Stimulated activated CD4-positive, alpha-beta T cell treated with anti-CD3 and anti-CD28 coated beads, Interleukin-1b, Interleukin-23, amount 100 ng/mL, for 1 hour (primary cell): ENCODE results near the gene TSNAX.

Source experiments
- DNase-seq, 2 donors: peaks; one replicate each; pipeline ENCODE4 v3.0.0-alpha.2; 2020; ENCODE audit warnings: low read depth in 2 of 2

TSNAX gene

GRCh38 chr1:231518485-231519034, 9.9 kb upstream of the TSNAX start:
- DNase-seq = no peak

- DNase-seq = no peak
Measured at GRCh38 chr1:231519166-231519565, 9.3 kb upstream of the TSNAX start.

- DNase-seq = no peak
Measured at GRCh38 chr1:231522038-231522437, 6.4 kb upstream of the TSNAX start.

- no peak for DNase-seq
Measured at GRCh38 chr1:231522931-231523642, 5.4 kb upstream of the TSNAX start.

GRCh38 chr1:231523816-231524215, 4.7 kb upstream of the TSNAX start:
- no peak for DNase-seq

- no peak for DNase-seq
Measured at GRCh38 chr1:231526536-231526935, 1.9 kb upstream of the TSNAX start.

GRCh38 chr1:231527586-231528171, 790 bp upstream of the TSNAX start:
- DNase-seq = no peak

- DNase-seq = no peak
Measured at GRCh38 chr1:231533240-231533639, 4.8 kb downstream of the TSNAX start.

GRCh38 chr1:231534703-231535159, 6.3 kb downstream of the TSNAX start:
- no peak for DNase-seq

- DNase-seq = no peak
Measured at GRCh38 chr1:231536099-231536498, 7.6 kb downstream of the TSNAX start.

- no peak for DNase-seq
Measured at GRCh38 chr1:231540847-231541246, 12.4 kb downstream of the TSNAX start.

- DNase-seq = no peak
Measured at GRCh38 chr1:231541842-231542241, 13.4 kb downstream of the TSNAX start.

- no peak for DNase-seq
Measured at GRCh38 chr1:231544943-231545592, 16.6 kb downstream of the TSNAX start.

- DNase-seq = no peak
Measured at GRCh38 chr1:231546693-231547092, 18.2 kb downstream of the TSNAX start.

- DNase-seq = no peak
Measured at GRCh38 chr1:231549733-231550447, 21.4 kb downstream of the TSNAX start.

- no peak for DNase-seq
Measured at GRCh38 chr1:231550448-231550781, 21.9 kb downstream of the TSNAX start.

- DNase-seq = no peak
Measured at GRCh38 chr1:231553320-231553719, 24.9 kb downstream of the TSNAX start.

- DNase-seq = no peak
Measured at GRCh38 chr1:231554969-231555368, 26.5 kb downstream of the TSNAX start.

GRCh38 chr1:231557411-231557810, 28.9 kb downstream of the TSNAX start:
- DNase-seq = no peak

GRCh38 chr1:231557898-231558707, 29.6 kb downstream of the TSNAX start:
- no peak for DNase-seq

GRCh38 chr1:231558708-231559185, 30.3 kb downstream of the TSNAX start:
- no peak for DNase-seq
